ENCODE measurements around the gene DYNC2I2.

The DYNC2I2 gene

DNA sequence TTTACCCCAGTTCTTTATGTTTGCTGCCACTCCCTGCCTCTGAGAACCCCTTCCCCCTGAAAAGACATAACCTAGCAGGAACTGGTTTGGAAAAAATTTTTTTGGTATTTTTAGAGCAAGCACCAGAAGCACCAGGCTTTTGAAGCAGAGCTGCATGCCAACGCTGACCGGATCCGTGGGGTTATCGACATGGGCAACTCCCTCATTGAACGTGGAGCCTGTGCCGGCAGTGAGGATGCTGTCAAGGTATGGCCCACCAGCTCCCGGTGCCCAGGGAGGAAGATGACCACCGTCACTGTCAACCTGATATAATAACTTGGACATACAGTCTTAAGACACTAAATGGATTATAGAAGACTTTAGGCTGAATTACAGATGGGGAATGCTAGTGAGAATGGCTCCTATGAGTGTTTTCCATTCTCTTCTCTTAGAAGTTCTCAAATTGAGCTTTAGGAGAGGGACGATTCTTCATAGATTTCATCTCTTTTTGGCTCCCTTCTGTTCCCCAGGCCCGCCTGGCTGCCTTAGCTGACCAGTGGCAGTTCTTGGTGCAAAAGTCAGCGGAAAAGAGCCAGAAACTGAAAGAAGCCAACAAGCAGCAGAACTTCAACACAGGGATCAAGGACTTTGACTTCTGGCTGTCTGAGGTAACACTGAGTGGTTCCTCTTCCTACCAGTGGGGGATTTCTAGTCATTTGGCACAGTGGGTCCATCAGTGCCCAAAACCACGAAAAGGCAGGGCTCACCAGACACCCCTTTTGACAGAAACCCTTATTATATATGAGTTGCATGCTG lies 44.9 kb downstream of the DYNC2I2 start:
- no peaks in the 10 kb centered on the region for H3K9me3 ChIP-seq (ENCODE audit: insufficient read depth, low read length)
- no peaks in the 10 kb centered on the region for H3K4me1 ChIP-seq (ENCODE audit: insufficient read depth, insufficient read length)
- no peak overlapping the region for H3K4me3 ChIP-seq (ENCODE audit: insufficient read length, low read depth)
- H3K27me3 ChIP-seq (ENCODE audit: insufficient read depth, insufficient read length): no peaks in the 10 kb centered on the region
- H3K9ac ChIP-seq (ENCODE audit: insufficient read length, low read depth): no peak overlapping the region
- TF ChIP-seq ZNF274 (IDR thresholded peaks at IDR 0.05; ENCODE audit: low read depth, low read length) (no peak), SUZ12 (IDR thresholded peaks at IDR 0.05; ENCODE audit: extremely low read depth, insufficient read depth, insufficient read length) (no peak), YY1 (IDR thresholded peaks at IDR 0.05; ENCODE audit: insufficient read depth, insufficient read length) (no peak)
- H3K36me3 ChIP-seq (ENCODE audit: insufficient read depth, insufficient read length, low read length): peaks cover 99% of the 10 kb centered on the region
- no peak for DNase-seq (ENCODE audit: low read depth, low spot score)

DNA sequence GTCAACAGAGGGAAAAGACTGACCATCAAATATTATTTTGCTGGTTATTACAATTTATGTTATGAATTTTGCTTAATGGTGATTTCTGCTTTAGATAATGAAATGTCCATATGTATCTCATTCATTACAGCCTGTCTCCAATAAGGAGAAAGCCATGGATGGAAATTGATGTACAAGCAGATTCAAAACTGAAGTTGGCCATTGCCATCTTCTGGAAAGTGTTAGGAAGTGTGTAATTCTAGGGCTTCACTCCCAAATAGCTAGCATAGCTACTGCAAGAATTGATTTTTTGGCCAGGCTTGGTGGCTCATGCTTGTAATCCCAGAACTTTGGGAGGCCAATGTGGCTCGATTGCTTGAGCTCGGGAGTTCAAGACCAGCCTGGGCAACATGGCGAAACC lies 45.8 kb downstream of the DYNC2I2 start:
- TF ChIP-seq ZNF274 (IDR thresholded peaks at IDR 0.05; ENCODE audit: low read depth, low read length): no peak
- TF ChIP-seq YY1 (IDR thresholded peaks at IDR 0.05; ENCODE audit: insufficient read depth, insufficient read length): no peak
- TF ChIP-seq SUZ12 (IDR thresholded peaks at IDR 0.05; ENCODE audit: extremely low read depth, insufficient read depth, insufficient read length): no peak
- Histone ChIP-seq H3K4me1 (ENCODE audit: insufficient read depth, insufficient read length) (no peaks in the 10 kb centered on the region), H3K9ac (ENCODE audit: insufficient read length, low read depth) (no peak overlapping the region), H3K36me3 (ENCODE audit: insufficient read depth, insufficient read length, low read length) (peaks cover 96% of the 10 kb centered on the region), H3K4me3 (ENCODE audit: insufficient read length, low read depth) (no peak overlapping the region), H3K9me3 (ENCODE audit: insufficient read depth, low read length) (no peaks in the 10 kb centered on the region), H3K27me3 (ENCODE audit: insufficient read depth, insufficient read length) (no peaks in the 10 kb centered on the region)
- no peak for DNase-seq (ENCODE audit: low read depth, low spot score)

DNA sequence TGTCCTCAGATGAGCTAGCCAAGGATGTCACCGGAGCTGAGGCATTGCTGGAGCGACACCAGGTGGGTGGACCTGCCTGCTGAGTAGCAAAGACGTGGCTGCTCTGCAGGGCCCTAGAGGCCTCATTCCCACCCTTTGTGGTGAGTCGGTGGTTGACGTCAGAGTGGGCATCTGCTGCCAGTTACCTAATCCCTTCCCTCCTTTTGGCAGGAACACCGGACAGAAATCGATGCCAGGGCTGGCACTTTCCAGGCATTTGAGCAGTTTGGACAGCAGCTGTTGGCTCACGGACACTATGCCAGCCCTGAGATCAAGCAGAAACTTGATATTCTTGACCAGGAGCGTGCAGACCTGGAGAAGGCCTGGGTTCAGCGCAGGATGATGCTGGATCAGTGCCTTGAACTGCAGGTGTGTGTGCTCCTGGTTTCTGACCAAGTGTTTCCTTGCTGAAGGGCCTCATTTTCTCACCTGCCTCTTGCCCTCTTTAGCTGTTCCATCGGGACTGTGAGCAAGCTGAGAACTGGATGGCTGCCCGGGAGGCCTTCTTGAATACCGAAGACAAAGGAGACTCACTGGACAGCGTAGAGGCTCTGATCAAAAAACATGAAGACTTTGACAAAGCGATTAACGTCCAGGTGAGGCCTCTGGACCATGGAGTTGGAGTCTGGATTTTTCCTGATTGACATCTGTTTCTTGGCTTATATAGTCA lies 48.9 kb downstream of the DYNC2I2 start:
- H3K36me3 ChIP-seq (ENCODE audit: insufficient read depth, insufficient read length, low read length): peaks cover 93% of the 10 kb centered on the region
- no peak overlapping the region for H3K9ac ChIP-seq (ENCODE audit: insufficient read length, low read depth)
- TF ChIP-seq ZNF274 (IDR thresholded peaks at IDR 0.05; ENCODE audit: low read depth, low read length): no peak
- no peak for TF ChIP-seq SUZ12 (IDR thresholded peaks at IDR 0.05; ENCODE audit: extremely low read depth, insufficient read depth, insufficient read length)
- no peak for TF ChIP-seq YY1 (IDR thresholded peaks at IDR 0.05; ENCODE audit: insufficient read depth, insufficient read length)
- no peak for DNase-seq (ENCODE audit: low read depth, low spot score)
- H3K27me3 ChIP-seq (ENCODE audit: insufficient read depth, insufficient read length): no peaks in the 10 kb centered on the region
- H3K9me3 ChIP-seq (ENCODE audit: insufficient read depth, low read length): no peaks in the 10 kb centered on the region
- H3K4me3 ChIP-seq (ENCODE audit: insufficient read length, low read depth): no peak overlapping the region
- H3K4me1 ChIP-seq (ENCODE audit: insufficient read depth, insufficient read length): no peaks in the 10 kb centered on the region

DNA sequence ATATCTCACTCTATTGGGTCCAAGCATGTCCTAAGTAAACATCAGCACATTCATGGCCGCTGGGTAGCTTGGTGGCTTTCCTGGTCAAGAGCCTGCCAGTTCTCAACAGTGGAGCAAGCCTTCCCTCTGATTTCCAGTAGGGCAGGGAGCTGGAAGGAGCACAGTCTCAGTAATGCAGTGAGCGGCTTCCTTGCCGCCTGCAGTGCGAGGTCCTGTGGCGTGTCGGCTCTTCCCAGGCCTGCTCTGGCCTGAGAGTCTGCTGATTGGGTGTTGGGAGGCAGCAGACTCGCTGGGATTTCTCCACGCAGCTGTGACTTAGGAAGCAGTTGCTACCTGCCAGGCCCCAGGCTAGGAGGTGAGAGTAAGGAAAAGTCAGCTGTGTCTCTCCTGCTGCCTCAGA lies 53.0 kb downstream of the DYNC2I2 start:
- TF ChIP-seq SUZ12 (IDR thresholded peaks at IDR 0.05; ENCODE audit: extremely low read depth, insufficient read depth, insufficient read length) (no peak), ZNF274 (IDR thresholded peaks at IDR 0.05; ENCODE audit: low read depth, low read length) (no peak), YY1 (IDR thresholded peaks at IDR 0.05; ENCODE audit: insufficient read depth, insufficient read length) (no peak)

DNA sequence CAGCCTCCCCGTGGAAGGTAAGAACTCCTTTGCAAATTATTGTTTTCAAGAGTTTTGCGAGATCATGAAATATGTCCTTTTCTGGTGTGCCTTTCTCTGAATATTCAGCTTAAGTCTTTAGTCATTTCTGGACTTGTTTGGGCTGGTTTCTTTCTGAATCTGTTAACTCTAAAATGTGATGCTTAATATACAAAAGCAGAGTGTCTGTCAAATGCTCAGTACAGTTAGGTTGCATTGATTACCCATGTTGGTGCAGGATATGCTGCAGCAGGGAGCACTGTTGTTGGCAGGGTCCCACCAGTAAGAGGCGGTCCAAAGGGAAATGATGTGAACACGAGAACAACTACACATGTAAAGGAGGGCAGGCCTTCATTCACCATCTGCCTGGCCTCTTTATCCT lies 56.5 kb downstream of the DYNC2I2 start:
- peaks cover 94% of the 10 kb centered on the region for H3K36me3 ChIP-seq (ENCODE audit: insufficient read depth, insufficient read length, low read length)
- TF ChIP-seq YY1 (IDR thresholded peaks at IDR 0.05; ENCODE audit: insufficient read depth, insufficient read length): no peak
- TF ChIP-seq ZNF274 (IDR thresholded peaks at IDR 0.05; ENCODE audit: low read depth, low read length): no peak
- no peak for TF ChIP-seq SUZ12 (IDR thresholded peaks at IDR 0.05; ENCODE audit: extremely low read depth, insufficient read depth, insufficient read length)

More for the DNA sequence above, 53.0 kb downstream of the DYNC2I2 start:
- peaks cover 92% of the 10 kb centered on the region for H3K36me3 ChIP-seq (ENCODE audit: insufficient read depth, insufficient read length, low read length)
- H3K9ac ChIP-seq (ENCODE audit: insufficient read length, low read depth): no peak overlapping the region
- H3K9me3 ChIP-seq (ENCODE audit: insufficient read depth, low read length): no peaks in the 10 kb centered on the region
- no peak overlapping the region for H3K4me3 ChIP-seq (ENCODE audit: insufficient read length, low read depth)
- no peaks in the 10 kb centered on the region for H3K27me3 ChIP-seq (ENCODE audit: insufficient read depth, insufficient read length)
- DNase-seq (ENCODE audit: low read depth, low spot score): no peak
- H3K4me1 ChIP-seq (ENCODE audit: insufficient read depth, insufficient read length): no peaks in the 10 kb centered on the region

DNA sequence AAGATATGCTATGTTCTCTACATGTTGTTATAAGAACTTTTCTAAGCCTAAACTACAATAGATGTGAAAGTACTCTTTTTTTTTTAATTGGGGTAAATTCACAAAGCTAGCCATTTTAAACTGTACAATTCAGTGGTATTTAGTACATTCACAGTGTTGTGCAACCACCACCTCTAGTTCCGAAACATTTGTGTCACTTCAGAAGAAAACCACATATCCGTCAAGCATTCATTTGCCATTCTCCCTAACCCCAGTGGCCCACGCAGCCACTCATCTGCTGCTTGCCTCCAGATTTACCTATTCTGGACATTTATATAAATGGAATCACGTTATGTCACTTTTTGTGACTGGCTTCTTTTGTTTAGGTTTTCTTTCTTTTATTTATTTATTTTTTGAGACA lies 61.2 kb downstream of the DYNC2I2 start:
- H3K9ac ChIP-seq (ENCODE audit: insufficient read length, low read depth): no peak overlapping the region
- no peaks in the 10 kb centered on the region for H3K9me3 ChIP-seq (ENCODE audit: insufficient read depth, low read length)
- no peak for TF ChIP-seq YY1 (IDR thresholded peaks at IDR 0.05; ENCODE audit: insufficient read depth, insufficient read length)
- no peak for TF ChIP-seq ZNF274 (IDR thresholded peaks at IDR 0.05; ENCODE audit: low read depth, low read length)
- no peak for TF ChIP-seq SUZ12 (IDR thresholded peaks at IDR 0.05; ENCODE audit: extremely low read depth, insufficient read depth, insufficient read length)
- DNase-seq (ENCODE audit: low read depth, low spot score): no peak
- no peak overlapping the region for H3K4me3 ChIP-seq (ENCODE audit: insufficient read length, low read depth)
- peaks cover 93% of the 10 kb centered on the region for H3K36me3 ChIP-seq (ENCODE audit: insufficient read depth, insufficient read length, low read length)
- H3K27me3 ChIP-seq (ENCODE audit: insufficient read depth, insufficient read length): no peaks in the 10 kb centered on the region
- H3K4me1 ChIP-seq (ENCODE audit: insufficient read depth, insufficient read length): no peaks in the 10 kb centered on the region

More for the DNA sequence above, 56.5 kb downstream of the DYNC2I2 start:
- H3K9ac ChIP-seq (ENCODE audit: insufficient read length, low read depth): no peak overlapping the region
- H3K9me3 ChIP-seq (ENCODE audit: insufficient read depth, low read length): no peaks in the 10 kb centered on the region
- H3K4me3 ChIP-seq (ENCODE audit: insufficient read length, low read depth): no peak overlapping the region
- no peaks in the 10 kb centered on the region for H3K4me1 ChIP-seq (ENCODE audit: insufficient read depth, insufficient read length)
- H3K27me3 ChIP-seq (ENCODE audit: insufficient read depth, insufficient read length): no peaks in the 10 kb centered on the region
- DNase-seq (ENCODE audit: low read depth, low spot score): no peak

DNA sequence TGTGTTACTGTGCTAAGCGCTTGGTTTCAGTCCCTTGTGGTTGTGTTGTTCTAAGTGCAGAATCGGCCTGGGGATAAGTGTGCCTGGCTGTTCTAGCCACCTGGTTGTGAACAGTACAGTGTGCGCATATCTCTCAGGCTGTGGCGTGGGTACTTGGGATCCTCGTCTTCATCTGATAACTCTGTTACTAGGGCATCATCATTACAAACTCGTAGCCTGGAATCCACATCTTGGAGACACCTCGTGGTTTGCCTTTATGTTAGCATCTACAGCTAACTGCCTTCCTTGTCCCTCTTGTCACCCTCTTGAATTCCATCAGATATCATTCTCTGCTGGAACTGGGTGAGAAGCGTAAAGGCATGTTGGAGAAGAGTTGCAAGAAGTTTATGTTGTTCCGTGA lies 62.8 kb downstream of the DYNC2I2 start:
- Histone ChIP-seq H3K4me3 (ENCODE audit: insufficient read length, low read depth) (no peak overlapping the region), H3K4me1 (ENCODE audit: insufficient read depth, insufficient read length) (no peaks in the 10 kb centered on the region), H3K9me3 (ENCODE audit: insufficient read depth, low read length) (no peaks in the 10 kb centered on the region), H3K36me3 (ENCODE audit: insufficient read depth, insufficient read length, low read length) (peaks cover 87% of the 10 kb centered on the region), H3K27me3 (ENCODE audit: insufficient read depth, insufficient read length) (no peaks in the 10 kb centered on the region), H3K9ac (ENCODE audit: insufficient read length, low read depth) (no peak overlapping the region)
- DNase-seq (ENCODE audit: low read depth, low spot score): no peak
- TF ChIP-seq YY1 (IDR thresholded peaks at IDR 0.05; ENCODE audit: insufficient read depth, insufficient read length): no peak
- no peak for TF ChIP-seq ZNF274 (IDR thresholded peaks at IDR 0.05; ENCODE audit: low read depth, low read length)
- TF ChIP-seq SUZ12 (IDR thresholded peaks at IDR 0.05; ENCODE audit: extremely low read depth, insufficient read depth, insufficient read length): no peak
